Lower leg skin (tissue), 3 donors: ENCODE measurements around the gene DOHH.

Experiments used
- POLR2A ChIP-seq, 2 donors: fragments of 450-650 bp; IDR thresholded peaks; one replicate each; pipeline ENCODE4 v1.6.1; 2016 to 2017; ENCODE audit warnings: antibody characterized with exemption in 2 of 2, mild to moderate bottlenecking in 1 of 2, moderate library complexity in 1 of 2
- TF ChIP-seq, protein P1 (sequence below), 3 donors: fragments of 450-650 bp; IDR thresholded peaks; one replicate each; pipeline ENCODE4 v1.5.1; 2016; ENCODE audit warnings: antibody characterized with exemption in 3 of 3, mild to moderate bottlenecking in 3 of 3, moderate library complexity in 2 of 3

DNA sequence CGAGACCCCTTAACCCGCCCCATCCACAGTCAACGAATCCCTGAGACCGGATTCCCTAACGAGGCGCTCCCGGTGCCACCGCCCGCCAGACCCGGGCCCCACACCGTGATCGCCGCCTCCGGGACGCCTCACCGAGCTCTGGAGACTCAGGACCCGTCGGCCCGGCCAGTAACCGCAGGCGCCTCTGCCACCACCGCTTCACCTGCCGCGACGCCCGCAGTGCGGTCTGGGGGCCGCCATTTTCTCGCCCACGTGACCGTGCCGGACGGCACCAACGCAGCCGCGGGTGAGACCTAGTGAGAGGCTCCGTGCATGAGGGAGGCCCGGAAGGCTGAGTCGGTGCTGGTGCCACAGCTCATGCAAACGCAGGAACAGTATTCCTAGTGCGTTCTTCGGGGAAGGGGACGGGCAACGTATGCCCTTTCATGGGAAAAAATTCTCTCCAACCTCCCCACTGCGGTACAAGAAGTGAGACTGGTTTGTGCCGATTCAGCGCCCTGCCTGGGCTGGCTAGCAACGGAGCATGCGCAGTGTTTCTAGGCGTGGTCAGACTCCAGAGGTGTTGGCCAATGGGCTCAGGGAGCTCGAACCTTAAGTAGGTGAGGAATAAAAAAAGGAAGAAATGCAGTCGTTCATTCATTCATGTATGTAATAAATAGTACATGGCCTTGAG, at the start of gene DOHH:
- TF ChIP-seq, protein P1, sequence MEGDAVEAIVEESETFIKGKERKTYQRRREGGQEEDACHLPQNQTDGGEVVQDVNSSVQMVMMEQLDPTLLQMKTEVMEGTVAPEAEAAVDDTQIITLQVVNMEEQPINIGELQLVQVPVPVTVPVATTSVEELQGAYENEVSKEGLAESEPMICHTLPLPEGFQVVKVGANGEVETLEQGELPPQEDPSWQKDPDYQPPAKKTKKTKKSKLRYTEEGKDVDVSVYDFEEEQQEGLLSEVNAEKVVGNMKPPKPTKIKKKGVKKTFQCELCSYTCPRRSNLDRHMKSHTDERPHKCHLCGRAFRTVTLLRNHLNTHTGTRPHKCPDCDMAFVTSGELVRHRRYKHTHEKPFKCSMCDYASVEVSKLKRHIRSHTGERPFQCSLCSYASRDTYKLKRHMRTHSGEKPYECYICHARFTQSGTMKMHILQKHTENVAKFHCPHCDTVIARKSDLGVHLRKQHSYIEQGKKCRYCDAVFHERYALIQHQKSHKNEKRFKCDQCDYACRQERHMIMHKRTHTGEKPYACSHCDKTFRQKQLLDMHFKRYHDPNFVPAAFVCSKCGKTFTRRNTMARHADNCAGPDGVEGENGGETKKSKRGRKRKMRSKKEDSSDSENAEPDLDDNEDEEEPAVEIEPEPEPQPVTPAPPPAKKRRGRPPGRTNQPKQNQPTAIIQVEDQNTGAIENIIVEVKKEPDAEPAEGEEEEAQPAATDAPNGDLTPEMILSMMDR (IDR thresholded peaks at IDR 0.05), result no peak
- no peak for TF ChIP-seq POLR2A (IDR thresholded peaks at IDR 0.05)
